Islet of Langerhans (tissue), 1 donor: ENCODE data around the gene SCGB1C2.

Experiments used
- FAIRE-seq: peaks from one replicate; lab custom pipeline; 2011; peaks lifted over from hg19 to GRCh38; lab: Jason Lieb, UNC

The SCGB1C2 gene

GRCh38 chr17:172401-172800, 35.0 kb downstream of the SCGB1C2 start:
- FAIRE-seq, result no peak

GRCh38 chr17:173166-173911, 36.0 kb downstream of the SCGB1C2 start:
- no peak for FAIRE-seq

GRCh38 chr17:177155-177554, 39.8 kb downstream of the SCGB1C2 start:
- no peak for FAIRE-seq

- FAIRE-seq, result no peak
Measured at GRCh38 chr17:177762-178161, 40.4 kb downstream of the SCGB1C2 start.

- FAIRE-seq, result no peak
Measured at GRCh38 chr17:178292-179065, 41.1 kb downstream of the SCGB1C2 start.

DNA sequence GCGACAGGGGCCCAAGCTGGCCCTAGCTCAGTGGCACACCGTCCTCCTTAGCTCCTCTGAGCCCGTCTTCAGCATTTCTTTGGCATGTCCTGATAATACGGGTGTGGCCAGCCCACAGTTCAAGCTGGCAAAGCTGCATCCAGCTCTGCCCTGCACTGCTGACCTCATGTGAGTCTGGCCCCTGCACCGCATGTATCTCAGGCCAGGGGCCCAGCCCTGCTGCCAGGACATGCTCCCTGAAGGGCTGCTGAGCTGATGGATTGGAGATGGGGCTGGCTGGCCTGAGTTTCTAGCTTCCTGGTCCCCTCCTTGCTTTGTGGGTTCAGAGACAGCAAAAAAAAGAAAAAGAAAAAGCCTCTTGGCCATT, 41.7 kb downstream of the SCGB1C2 start:
- FAIRE-seq, result no peak

GRCh38 chr17:179781-180380, 42.5 kb downstream of the SCGB1C2 start:
- FAIRE-seq, result no peak

- FAIRE-seq, result no peak
Measured at GRCh38 chr17:180381-181244, 43.2 kb downstream of the SCGB1C2 start.

DNA sequence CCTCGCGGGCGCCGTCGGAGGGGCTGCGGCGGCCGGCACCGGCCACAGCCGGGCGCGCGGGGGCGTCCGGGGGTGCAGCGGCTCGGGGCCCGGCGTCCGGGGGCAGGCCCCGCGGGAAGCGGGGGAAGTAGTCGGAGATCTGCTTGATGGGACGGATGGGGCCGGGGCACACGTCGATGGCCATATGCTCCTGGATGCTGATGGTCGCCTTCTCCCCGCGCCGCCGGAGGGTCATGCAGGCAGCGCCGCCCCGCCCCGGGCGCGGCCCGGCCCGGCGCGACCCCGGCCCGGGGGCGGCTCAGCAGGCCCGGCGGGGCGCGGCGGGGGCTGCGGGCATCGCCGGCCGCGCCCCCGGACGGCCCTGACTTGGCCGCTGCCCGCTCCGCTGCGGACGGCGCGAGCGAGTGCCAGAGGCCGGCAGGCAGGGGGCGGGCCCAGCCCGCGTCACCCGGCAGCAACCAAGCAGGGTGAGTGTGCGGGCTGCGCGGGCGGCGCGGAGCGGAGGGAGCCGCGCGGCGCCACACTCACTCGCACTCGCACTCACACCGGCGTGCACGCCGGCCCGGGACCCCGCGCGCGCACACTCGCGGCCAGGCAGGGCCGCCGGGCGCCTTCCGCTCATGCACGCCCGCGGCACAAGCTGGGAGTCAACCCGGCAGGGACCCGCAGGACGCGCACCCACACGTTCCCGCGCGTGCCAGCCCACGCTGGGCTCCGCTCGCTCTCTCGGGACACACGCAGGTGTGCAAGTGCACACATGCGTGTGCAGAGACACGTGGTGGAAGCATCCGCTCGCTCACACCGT, 44.1 kb downstream of the SCGB1C2 start, which contains the start of gene DOC2B:
DOC2B (minus strand) TSS at position 406 of the 805 bp plus-strand sequence; CDS start at position 235, 171 bp downstream.
- no peak for FAIRE-seq

DNA sequence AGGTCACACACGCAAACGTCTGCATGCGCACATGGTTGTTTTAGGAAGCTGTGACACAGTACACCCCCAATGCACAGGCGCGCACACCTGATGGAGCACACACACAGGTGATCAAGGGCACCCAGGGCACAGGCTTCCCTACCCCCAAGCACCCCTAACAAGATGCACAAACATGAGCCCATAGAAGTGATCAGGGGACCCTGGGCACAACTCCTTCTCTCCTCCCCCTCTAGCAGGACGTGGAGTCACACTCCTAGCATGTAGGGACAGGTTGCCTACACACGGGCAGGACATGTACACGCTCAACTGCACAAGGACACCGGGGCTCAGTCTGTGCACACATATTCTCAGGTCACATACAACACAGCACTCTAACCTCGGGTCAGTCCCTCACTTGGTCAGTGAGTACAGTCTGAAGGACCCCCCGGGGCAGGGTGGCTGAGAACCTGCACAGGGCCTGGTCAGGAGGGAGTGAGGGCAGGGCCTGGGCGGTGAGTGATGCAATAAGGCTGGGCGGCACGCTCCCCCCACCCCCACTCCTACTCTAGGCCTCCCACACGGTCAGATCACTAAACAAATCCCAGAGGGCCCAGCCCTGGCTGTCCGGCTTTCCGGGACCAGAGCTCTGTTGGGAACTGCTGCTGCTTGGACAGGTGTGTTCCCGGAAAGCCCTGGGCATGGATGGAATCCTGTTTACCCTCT, 44.8 kb downstream of the SCGB1C2 start:
- no peak for FAIRE-seq

GRCh38 chr17:183021-183420, 45.7 kb downstream of the SCGB1C2 start:
- no peak for FAIRE-seq

- no peak for FAIRE-seq
Measured at GRCh38 chr17:185445-186138, 48.2 kb downstream of the SCGB1C2 start.

GRCh38 chr17:187130-187529, 49.8 kb downstream of the SCGB1C2 start:
- no peak for FAIRE-seq
